COLO668 (cell line): ENCODE measurements around the gene DNAJC10.
"Not testable (repeated sequence)": the region's sequence is repeated elsewhere in the genome, so short reads cannot be mapped to it uniquely, and the experiment has no call there.

ENCODE experiments used
- DNase-seq: peaks from one replicate; lab custom pipeline; 2025; ENCODE audit not compliant: unreplicated experiment; lab: John Stamatoyannopoulos, UW

The DNAJC10 gene

GRCh38 chr2:182724656-182725055 is 8.6 kb downstream of the DNAJC10 start:
- DNase-seq: no peak

- no peak for DNase-seq
These were observed 10.4 kb downstream of the DNAJC10 start for GRCh38 chr2:182726473-182726872.

GRCh38 chr2:182728014-182728413 is 12.0 kb downstream of the DNAJC10 start:
- no peak for DNase-seq

GRCh38 chr2:182729710-182730339 is 13.8 kb downstream of the DNAJC10 start:
- no peak for DNase-seq

- DNase-seq: no peak
These were observed 14.4 kb downstream of the DNAJC10 start for GRCh38 chr2:182730486-182730885.

- no peak for DNase-seq
These were observed 16.7 kb downstream of the DNAJC10 start for GRCh38 chr2:182732736-182733135.

GRCh38 chr2:182733572-182733971 is 17.5 kb downstream of the DNAJC10 start:
- DNase-seq: no peak

GRCh38 chr2:182736856-182737255 is 20.8 kb downstream of the DNAJC10 start:
- not testable (repeated sequence) for DNase-seq

GRCh38 chr2:182740701-182741100 is 24.6 kb downstream of the DNAJC10 start:
- no peak for DNase-seq

- DNase-seq: no peak
These were observed 25.6 kb downstream of the DNAJC10 start for GRCh38 chr2:182741620-182742019.

GRCh38 chr2:182744490-182744889 is 28.4 kb downstream of the DNAJC10 start:
- DNase-seq: no peak

- no peak for DNase-seq
These were observed 29.0 kb downstream of the DNAJC10 start for GRCh38 chr2:182745061-182745460.

GRCh38 chr2:182745894-182746293 is 29.8 kb downstream of the DNAJC10 start:
- not testable (repeated sequence) for DNase-seq

GRCh38 chr2:182754231-182754630 is 38.2 kb downstream of the DNAJC10 start:
- DNase-seq: no peak

- no peak for DNase-seq
These were observed 42.3 kb downstream of the DNAJC10 start for GRCh38 chr2:182758379-182758778.

GRCh38 chr2:182761903-182762302 is 45.8 kb downstream of the DNAJC10 start:
- no peak for DNase-seq

- DNase-seq: peak; percentile 19
These were observed 47.4 kb downstream of the DNAJC10 start for GRCh38 chr2:182763311-182763912.

GRCh38 chr2:182766626-182767025 is 50.6 kb downstream of the DNAJC10 start:
- DNase-seq: no peak

- no peak for DNase-seq
These were observed 51.5 kb downstream of the DNAJC10 start for GRCh38 chr2:182767578-182767977.

- DNase-seq: not testable (repeated sequence)
These were observed 52.9 kb downstream of the DNAJC10 start for GRCh38 chr2:182768950-182769349.

- DNase-seq: no peak
These were observed 63.3 kb downstream of the DNAJC10 start for GRCh38 chr2:182779323-182779722.

GRCh38 chr2:182781099-182781498 is 65.0 kb downstream of the DNAJC10 start:
- DNase-seq: not testable (repeated sequence)

- DNase-seq: not testable (repeated sequence)
These were observed 66.6 kb downstream of the DNAJC10 start for GRCh38 chr2:182782686-182783085.
